ENCODE data around the gene ELL2.

The ELL2 gene

DNA sequence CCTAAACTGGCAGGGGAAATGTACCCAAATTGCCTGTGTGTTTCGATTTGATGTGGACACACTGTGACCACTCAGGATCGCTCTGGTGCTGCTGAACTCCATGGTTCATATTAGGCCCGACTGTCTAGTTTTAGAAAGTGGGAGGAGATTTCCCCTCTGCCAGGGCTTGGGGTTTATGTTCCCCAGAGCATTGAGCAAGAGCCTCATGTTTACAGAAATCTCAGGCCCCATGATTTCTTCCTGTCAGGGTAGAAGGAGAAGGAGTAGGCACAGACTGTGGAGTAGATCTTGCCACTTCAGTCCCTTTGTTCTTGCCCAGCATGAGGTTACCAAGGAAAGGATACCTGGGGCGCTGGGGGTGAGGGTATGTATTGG lies 98.3 kb downstream of the ELL2 start:
- peak overlapping the region in 1 of 2 donors; percentile 7 for H3K27ac ChIP-seq (ENCODE audit: low read depth in 2 of 2, low read length in 2 of 2)
- peaks cover 3 to 14% of the 10 kb centered on the region in 2 donors for H3K4me1 ChIP-seq (ENCODE audit: control insufficient read depth in 2 of 2, insufficient read depth in 2 of 2, low read length in 2 of 2)

DNA sequence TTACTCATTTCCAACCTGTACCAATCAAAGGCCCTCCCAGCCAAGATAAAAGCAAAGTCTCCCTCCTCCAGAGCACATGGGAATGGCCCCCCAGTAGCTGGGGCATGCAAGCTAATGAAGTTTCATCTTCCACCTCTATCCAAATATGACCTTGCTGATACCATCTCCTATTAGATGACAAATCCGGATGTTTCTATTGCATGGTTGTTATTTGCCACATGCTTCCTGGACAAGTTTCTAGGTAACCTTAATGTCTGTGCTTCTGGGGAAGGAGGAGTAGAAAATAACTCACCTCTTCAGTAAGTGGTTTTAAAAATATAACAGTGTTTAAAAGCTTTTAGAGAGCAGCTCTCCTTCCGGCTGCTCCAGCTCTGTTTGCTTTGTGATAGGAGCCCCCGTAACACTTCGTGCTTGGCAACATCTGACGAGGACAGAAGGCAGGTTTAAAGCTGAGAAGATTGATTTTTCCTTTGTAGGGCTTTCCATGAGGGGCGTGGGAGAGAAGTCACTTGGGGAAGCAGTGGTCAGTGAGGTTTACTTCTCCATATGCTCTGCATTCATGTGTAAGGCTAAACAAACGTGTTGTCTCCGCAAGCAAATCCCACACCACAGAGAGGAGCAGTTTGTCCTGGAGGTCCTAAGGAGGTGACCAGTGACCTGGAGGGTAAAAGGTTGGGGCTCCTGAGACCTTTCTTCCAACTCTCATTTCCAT lies 98.8 kb downstream of the ELL2 start:
- Histone ChIP-seq H3K9me3 (ENCODE audit: control insufficient read depth in 2 of 2, low read length in 2 of 2) (no peaks in the 10 kb centered on the region), H3K27ac (ENCODE audit: low read depth in 2 of 2, low read length in 2 of 2) (peak overlapping the region in 1 of 2 donors; percentile 7), H3K9ac (ENCODE audit: low read depth in 1 of 2, low read length in 2 of 2) (no peak overlapping the region), H3K4me3 (ENCODE audit: low read length in 2 of 2) (no peak overlapping the region), H3K36me3 (ENCODE audit: control insufficient read depth in 2 of 2, insufficient read depth in 2 of 2, low read length in 2 of 2) (no peaks in the 10 kb centered on the region), H3K4me1 (ENCODE audit: control insufficient read depth in 2 of 2, insufficient read depth in 2 of 2, low read length in 2 of 2) (peaks cover 3 to 16% of the 10 kb centered on the region in 2 donors), H3K27me3 (ENCODE audit: control insufficient read depth in 2 of 2, insufficient read depth in 2 of 2, low read length in 2 of 2) (no peaks in the 10 kb centered on the region)

More for the DNA sequence above, 98.3 kb downstream of the ELL2 start:
- Histone ChIP-seq H3K9me3 (ENCODE audit: control insufficient read depth in 2 of 2, low read length in 2 of 2) (no peaks in the 10 kb centered on the region), H3K9ac (ENCODE audit: low read depth in 1 of 2, low read length in 2 of 2) (no peak overlapping the region), H3K36me3 (ENCODE audit: control insufficient read depth in 2 of 2, insufficient read depth in 2 of 2, low read length in 2 of 2) (no peaks in the 10 kb centered on the region), H3K27me3 (ENCODE audit: control insufficient read depth in 2 of 2, insufficient read depth in 2 of 2, low read length in 2 of 2) (no peaks in the 10 kb centered on the region), H3K4me3 (ENCODE audit: low read length in 2 of 2) (no peak overlapping the region)

DNA sequence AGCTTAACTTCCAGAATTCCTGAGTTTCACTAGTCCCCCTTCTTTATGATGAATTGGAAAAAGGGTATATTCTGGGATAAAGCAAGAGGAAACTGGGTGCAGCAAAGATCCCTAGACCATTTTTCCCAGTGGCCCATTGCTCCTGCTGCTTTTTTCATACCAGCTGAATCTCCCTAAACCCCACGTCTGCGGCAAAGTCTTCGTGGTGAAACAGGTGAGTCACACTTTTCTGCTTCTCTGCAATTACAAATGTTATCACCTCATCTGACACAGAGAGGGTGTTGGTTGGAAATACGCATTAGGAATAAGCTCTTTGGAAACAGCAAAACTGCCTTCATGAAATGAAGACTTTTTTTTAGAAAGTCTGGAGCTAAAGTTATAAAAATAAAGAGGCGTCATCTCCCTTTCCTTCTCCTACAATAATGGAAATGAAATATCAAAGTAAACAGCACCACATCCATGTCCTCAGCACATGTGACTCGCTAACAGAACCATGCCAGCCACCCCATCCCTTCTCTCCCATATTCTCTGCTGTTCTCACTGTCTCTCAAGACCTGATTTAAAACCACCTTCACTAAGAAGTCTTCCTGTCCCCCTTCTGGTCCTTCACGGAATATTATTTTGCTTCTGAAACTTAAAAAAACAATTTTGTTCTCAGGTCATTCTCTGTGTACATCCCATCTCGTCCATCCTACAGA lies 99.6 kb downstream of the ELL2 start:
- Histone ChIP-seq H3K36me3 (ENCODE audit: control insufficient read depth in 2 of 2, insufficient read depth in 2 of 2, low read length in 2 of 2) (no peaks in the 10 kb centered on the region), H3K9ac (ENCODE audit: low read depth in 1 of 2, low read length in 2 of 2) (no peak overlapping the region), H3K9me3 (ENCODE audit: control insufficient read depth in 2 of 2, low read length in 2 of 2) (no peaks in the 10 kb centered on the region), H3K4me3 (ENCODE audit: low read length in 2 of 2) (no peak overlapping the region), H3K27ac (ENCODE audit: low read depth in 2 of 2, low read length in 2 of 2) (no peak overlapping the region), H3K4me1 (ENCODE audit: control insufficient read depth in 2 of 2, insufficient read depth in 2 of 2, low read length in 2 of 2) (peaks cover 3 to 16% of the 10 kb centered on the region in 2 donors), H3K27me3 (ENCODE audit: control insufficient read depth in 2 of 2, insufficient read depth in 2 of 2, low read length in 2 of 2) (no peaks in the 10 kb centered on the region)

DNA sequence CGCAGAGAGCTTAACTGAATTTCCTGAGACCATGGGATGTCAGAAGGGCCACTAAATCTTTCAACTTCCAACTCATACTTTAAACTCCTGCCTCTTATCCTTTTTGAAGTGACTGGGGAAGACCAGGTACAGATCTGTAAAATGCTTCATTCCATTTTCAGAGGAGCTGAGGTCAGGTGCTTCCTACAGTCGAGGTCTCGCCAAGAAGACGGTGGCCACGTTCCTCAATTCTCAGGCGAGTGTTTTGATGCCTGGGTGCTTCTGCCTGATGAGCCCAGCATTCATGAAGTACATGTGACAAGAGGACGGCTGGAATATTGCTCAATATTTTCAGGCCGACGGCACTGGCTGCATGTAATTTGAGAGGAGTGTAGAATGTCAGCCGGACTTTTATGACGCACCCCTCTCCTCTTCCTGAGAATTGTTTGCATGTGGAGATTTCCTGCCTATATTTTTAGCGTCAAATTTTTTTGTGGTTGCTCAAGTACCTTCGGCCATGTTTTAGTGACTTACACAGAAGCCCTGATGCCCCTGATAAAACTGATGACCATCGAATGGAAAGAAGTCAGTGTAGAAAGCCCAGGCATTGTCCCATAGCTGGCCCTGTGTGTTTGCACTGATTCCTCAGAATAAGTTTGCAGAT lies 100.3 kb downstream of the ELL2 start:
- Histone ChIP-seq H3K4me3 (ENCODE audit: low read length in 2 of 2) (no peak overlapping the region), H3K4me1 (ENCODE audit: control insufficient read depth in 2 of 2, insufficient read depth in 2 of 2, low read length in 2 of 2) (peaks cover 3 to 16% of the 10 kb centered on the region in 2 donors), H3K9ac (ENCODE audit: low read depth in 1 of 2, low read length in 2 of 2) (no peak overlapping the region)

DNA sequence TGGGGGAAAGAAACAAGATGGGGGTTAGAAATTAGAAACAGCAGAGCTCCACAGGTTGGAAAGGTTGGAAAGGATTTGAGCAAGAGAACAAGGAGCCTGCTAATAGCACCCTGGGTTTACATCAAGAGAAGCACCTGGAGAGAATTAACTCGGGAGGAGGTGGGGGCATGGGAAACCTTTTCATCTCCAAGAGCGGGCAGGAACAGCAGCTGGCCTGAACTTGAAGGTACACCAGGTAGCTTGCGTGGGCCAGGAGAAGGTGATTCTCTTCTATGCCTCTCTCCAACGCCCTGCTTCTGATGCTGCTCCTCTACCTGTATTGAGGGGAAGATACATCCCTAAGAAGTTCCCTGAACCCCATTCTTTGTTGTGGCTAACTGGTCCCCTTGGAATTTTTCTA lies 102.0 kb downstream of the ELL2 start:
- Histone ChIP-seq H3K4me3 (ENCODE audit: low read length in 2 of 2) (no peak overlapping the region), H3K27me3 (ENCODE audit: control insufficient read depth in 2 of 2, insufficient read depth in 2 of 2, low read length in 2 of 2) (no peaks in the 10 kb centered on the region), H3K9me3 (ENCODE audit: control insufficient read depth in 2 of 2, low read length in 2 of 2) (no peaks in the 10 kb centered on the region), H3K4me1 (ENCODE audit: control insufficient read depth in 2 of 2, insufficient read depth in 2 of 2, low read length in 2 of 2) (peaks cover 3 to 8% of the 10 kb centered on the region in 2 donors), H3K36me3 (ENCODE audit: control insufficient read depth in 2 of 2, insufficient read depth in 2 of 2, low read length in 2 of 2) (no peaks in the 10 kb centered on the region), H3K27ac (ENCODE audit: low read depth in 2 of 2, low read length in 2 of 2) (no peak overlapping the region), H3K9ac (ENCODE audit: low read depth in 1 of 2, low read length in 2 of 2) (no peak overlapping the region)

More for the DNA sequence above, 100.3 kb downstream of the ELL2 start:
- Histone ChIP-seq H3K9me3 (ENCODE audit: control insufficient read depth in 2 of 2, low read length in 2 of 2) (no peaks in the 10 kb centered on the region), H3K27ac (ENCODE audit: low read depth in 2 of 2, low read length in 2 of 2) (peak overlapping the region in 1 of 2 donors; percentile 46), H3K27me3 (ENCODE audit: control insufficient read depth in 2 of 2, insufficient read depth in 2 of 2, low read length in 2 of 2) (no peaks in the 10 kb centered on the region), H3K36me3 (ENCODE audit: control insufficient read depth in 2 of 2, insufficient read depth in 2 of 2, low read length in 2 of 2) (no peaks in the 10 kb centered on the region)

DNA sequence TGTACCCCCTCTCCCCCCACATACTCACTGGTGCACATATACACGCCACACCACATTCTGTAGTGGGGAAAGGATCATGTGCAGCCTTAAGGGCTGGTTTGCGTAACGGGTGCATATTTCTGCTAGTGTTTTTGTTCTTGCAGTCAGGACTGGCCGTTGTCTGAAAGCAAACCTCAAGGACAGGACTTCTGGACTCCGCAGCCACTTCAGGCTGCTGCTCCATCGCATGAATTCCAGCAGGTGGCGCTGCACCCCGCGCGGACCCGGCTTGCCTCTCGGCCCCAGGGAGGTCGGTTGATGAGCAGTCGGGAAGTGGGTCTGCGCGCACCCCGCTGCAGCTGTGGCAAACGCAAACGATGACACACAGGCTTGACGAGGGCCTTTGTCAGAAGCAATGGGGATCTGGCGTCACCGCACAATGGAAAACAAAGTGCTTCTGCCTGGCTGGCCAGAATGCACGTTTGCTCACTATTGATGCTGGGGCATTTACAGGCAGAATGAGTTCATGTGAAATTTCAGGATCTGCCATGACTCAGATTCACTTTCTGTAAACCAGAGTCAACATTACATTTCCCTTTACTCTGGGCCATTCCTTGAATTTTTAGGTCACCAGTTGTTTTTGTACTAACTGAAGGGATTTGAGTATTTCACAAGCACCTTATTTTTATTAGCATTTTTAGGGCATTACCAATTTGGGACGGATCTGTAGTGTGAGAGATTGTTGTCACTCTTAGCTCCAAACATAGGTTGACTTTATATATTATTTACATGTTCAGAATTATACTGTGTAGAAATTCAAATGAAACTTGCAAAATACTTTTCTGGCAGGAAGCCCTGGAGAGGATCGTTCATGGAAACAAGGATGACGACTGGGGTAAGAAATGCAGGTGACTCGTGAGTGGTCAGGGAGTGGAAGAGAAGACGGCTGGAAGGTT lies 102.7 kb downstream of the ELL2 start:
- Histone ChIP-seq H3K9me3 (ENCODE audit: control insufficient read depth in 2 of 2, low read length in 2 of 2) (no peaks in the 10 kb centered on the region), H3K27me3 (ENCODE audit: control insufficient read depth in 2 of 2, insufficient read depth in 2 of 2, low read length in 2 of 2) (no peaks in the 10 kb centered on the region), H3K27ac (ENCODE audit: low read depth in 2 of 2, low read length in 2 of 2) (peak overlapping the region in 1 of 2 donors; percentile 41), H3K9ac (ENCODE audit: low read depth in 1 of 2, low read length in 2 of 2) (peak overlapping the region; percentile 1 to 33), H3K4me1 (ENCODE audit: control insufficient read depth in 2 of 2, insufficient read depth in 2 of 2, low read length in 2 of 2) (peaks cover 3 to 4% of the 10 kb centered on the region in 2 donors), H3K36me3 (ENCODE audit: control insufficient read depth in 2 of 2, insufficient read depth in 2 of 2, low read length in 2 of 2) (no peaks in the 10 kb centered on the region), H3K4me3 (ENCODE audit: low read length in 2 of 2) (peak overlapping the region; percentile 47 to 65)

DNA sequence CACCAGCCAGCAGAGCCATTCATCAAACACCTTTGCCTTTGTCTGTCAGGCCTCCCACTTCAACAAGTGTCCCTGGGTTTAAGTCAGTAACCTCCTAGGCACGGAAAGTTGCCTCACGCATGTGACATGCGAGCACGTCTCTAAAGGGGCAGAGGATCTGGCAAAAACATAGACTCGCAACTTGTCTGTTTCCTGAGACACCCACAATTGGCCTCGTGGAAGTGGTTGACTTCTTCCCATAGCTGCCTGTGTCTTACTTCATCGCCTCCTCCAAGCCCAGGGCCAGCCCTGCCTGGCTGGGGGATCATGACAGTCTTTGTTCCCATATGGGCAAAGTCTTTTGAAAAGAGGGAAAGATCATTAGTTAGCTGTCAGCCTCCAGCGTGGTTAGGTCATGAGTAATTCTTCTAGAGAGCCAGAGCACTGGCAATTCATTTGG lies 103.6 kb downstream of the ELL2 start:
- Histone ChIP-seq H3K4me3 (ENCODE audit: low read length in 2 of 2) (no peak overlapping the region), H3K27me3 (ENCODE audit: control insufficient read depth in 2 of 2, insufficient read depth in 2 of 2, low read length in 2 of 2) (no peaks in the 10 kb centered on the region), H3K36me3 (ENCODE audit: control insufficient read depth in 2 of 2, insufficient read depth in 2 of 2, low read length in 2 of 2) (no peaks in the 10 kb centered on the region), H3K9me3 (ENCODE audit: control insufficient read depth in 2 of 2, low read length in 2 of 2) (no peaks in the 10 kb centered on the region), H3K9ac (ENCODE audit: low read depth in 1 of 2, low read length in 2 of 2) (peak overlapping the region in 1 of 2 donors; percentile 1), H3K4me1 (ENCODE audit: control insufficient read depth in 2 of 2, insufficient read depth in 2 of 2, low read length in 2 of 2) (peaks cover 3 to 4% of the 10 kb centered on the region in 2 donors), H3K27ac (ENCODE audit: low read depth in 2 of 2, low read length in 2 of 2) (peak overlapping the region; percentile 19 to 41)

DNA sequence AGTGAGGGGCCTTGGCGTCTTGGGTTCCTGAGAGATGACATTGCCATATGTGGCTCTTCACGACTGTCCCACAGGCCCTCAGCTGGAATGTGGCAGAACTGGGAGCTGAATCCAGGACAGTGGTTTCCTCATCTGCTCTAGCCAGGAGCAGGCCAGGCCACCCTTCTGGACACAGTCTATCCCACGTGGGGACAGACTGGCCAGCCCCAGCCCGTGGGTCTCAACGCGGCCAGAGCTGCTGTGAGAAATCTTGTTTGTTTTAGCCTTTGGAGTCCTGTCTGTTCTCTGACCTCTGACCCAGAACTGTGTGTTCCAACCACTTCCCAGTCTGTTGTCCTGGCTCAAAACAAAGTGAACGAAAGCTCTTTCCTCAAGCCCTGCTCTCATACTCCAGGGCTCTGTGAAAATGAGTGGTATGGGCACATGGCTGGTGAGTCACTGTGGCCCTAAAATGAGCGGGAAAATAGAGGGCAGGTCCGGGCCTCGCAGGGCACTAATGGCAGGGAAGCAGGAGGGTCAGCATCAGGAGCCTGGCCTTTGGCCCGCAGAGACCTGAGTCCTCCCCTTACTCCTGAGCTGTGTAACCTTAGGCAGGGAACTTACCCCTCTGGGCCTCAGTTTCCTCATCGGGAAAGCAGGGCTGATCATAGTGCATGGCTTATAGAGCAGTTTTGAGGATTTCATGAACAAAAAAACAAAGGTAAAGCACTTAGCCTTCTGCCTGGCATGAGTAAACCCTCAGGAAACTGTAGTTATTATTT lies 104.3 kb downstream of the ELL2 start:
- H3K27me3 ChIP-seq (ENCODE audit: control insufficient read depth in 2 of 2, insufficient read depth in 2 of 2, low read length in 2 of 2), result no peaks in the 10 kb centered on the region
- no peak overlapping the region for H3K9ac ChIP-seq (ENCODE audit: low read depth in 1 of 2, low read length in 2 of 2)
- H3K4me3 ChIP-seq (ENCODE audit: low read length in 2 of 2), result no peak overlapping the region
- H3K9me3 ChIP-seq (ENCODE audit: control insufficient read depth in 2 of 2, low read length in 2 of 2), result no peaks in the 10 kb centered on the region
- H3K36me3 ChIP-seq (ENCODE audit: control insufficient read depth in 2 of 2, insufficient read depth in 2 of 2, low read length in 2 of 2), result no peaks in the 10 kb centered on the region
- H3K4me1 ChIP-seq (ENCODE audit: control insufficient read depth in 2 of 2, insufficient read depth in 2 of 2, low read length in 2 of 2), result peaks cover 3 to 4% of the 10 kb centered on the region in 2 donors
- H3K27ac ChIP-seq (ENCODE audit: low read depth in 2 of 2, low read length in 2 of 2), result peak overlapping the region in 1 of 2 donors; percentile 19

DNA sequence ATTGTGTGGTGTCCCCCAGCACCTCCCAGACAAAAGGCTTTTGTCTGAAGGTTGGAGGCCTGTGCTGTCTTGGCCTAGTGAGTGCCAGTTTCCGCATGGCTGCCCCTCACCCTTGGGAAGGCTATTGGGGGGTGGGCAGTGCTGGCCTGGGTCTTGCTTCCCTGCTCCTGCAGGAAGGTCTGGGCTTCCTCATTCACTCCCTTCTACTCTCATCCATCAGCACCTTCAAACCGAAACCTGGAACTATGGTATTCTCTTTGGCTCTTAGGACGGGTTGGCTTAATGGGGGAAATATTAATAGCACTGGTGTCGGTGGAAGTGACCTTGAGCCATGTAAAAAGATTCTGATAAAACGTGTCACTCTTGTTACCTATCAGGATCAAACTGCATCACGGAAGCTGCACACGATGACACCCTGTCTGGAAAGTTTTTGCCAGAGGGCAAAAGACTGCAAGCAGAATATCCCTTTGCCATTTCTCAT lies 105.1 kb downstream of the ELL2 start:
- Histone ChIP-seq H3K27me3 (ENCODE audit: control insufficient read depth in 2 of 2, insufficient read depth in 2 of 2, low read length in 2 of 2) (no peaks in the 10 kb centered on the region), H3K9ac (ENCODE audit: low read depth in 1 of 2, low read length in 2 of 2) (no peak overlapping the region), H3K9me3 (ENCODE audit: control insufficient read depth in 2 of 2, low read length in 2 of 2) (no peaks in the 10 kb centered on the region), H3K4me1 (ENCODE audit: control insufficient read depth in 2 of 2, insufficient read depth in 2 of 2, low read length in 2 of 2) (peaks cover 3 to 4% of the 10 kb centered on the region in 2 donors), H3K36me3 (ENCODE audit: control insufficient read depth in 2 of 2, insufficient read depth in 2 of 2, low read length in 2 of 2) (no peaks in the 10 kb centered on the region), H3K27ac (ENCODE audit: low read depth in 2 of 2, low read length in 2 of 2) (no peak overlapping the region), H3K4me3 (ENCODE audit: low read length in 2 of 2) (no peak overlapping the region)

Data from mucosa of rectum (tissue), 2 donors.